GM12892 (cell line): ENCODE results near the gene XPO4.

Experiments
- POLR2A ChIP-seq: IDR thresholded peaks from 2 replicates; pipeline ENCODE4 v1.6.1; 2011; ENCODE audit warnings: low read depth, low read length, control low read depth
- POLR2AphosphoS5 ChIP-seq: IDR thresholded peaks from 2 replicates; pipeline ENCODE4 v1.6.1; 2011; ENCODE audit warnings: low read depth, low read length, control low read depth

GRCh38 chr13:20882206-20882605, 20.3 kb downstream of the XPO4 start:
- TF ChIP-seq POLR2A (no peak), POLR2AphosphoS5 (no peak)
